ENCODE measurements around the gene C6orf89. TPM values are rescaled to one million over a fixed set of nuclear protein-coding genes. Genes with fewer than 3 reads are reported as not detected.
"Not testable (repeated sequence)": the region's sequence is repeated elsewhere in the genome, so short reads cannot be mapped to it uniquely, and the experiment has no call there.

Gene C6orf89
- total and polyA plus RNA-seq, 4 donors, result 22.9 to 59.5 (median 39.4) TPM

DNA sequence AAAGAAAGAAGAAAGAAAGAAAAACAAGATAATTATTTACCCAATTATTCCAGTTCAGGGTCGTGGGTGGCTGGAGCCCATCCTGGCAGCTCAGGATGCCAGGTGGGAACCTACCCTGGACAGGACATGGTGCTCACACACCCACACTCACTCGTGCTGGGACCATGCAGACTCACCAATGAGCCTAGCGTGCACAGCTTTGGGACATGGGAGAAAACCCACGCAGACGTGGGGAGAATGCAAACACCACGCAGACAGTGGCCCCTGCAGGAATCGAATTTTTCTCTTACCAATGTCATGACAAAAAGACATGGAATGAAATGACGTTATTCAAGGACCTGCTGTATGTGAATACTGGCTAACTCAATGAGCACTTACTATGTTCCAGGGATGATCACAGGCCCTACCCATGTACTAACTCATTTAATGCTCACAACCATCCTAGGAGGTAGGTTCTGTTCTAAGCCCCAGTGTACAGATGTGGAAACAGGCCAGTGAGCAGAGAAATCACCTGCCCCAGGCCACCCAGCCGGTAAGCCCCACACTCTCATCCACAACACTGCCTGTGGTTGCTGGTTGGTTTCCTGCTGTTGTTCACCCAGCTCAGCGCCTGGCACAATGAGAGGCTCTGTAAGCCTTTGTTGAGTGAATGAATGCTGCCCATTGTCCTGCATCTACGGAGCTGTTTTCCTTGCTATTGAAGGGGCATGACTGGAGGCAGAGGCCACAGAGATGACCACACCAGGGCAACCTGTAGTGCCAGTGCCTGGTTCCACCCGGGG lies 62.0 kb downstream of the C6orf89 start:
- Histone ChIP-seq H3K9ac (ENCODE audit: insufficient read depth in 1 of 2, low read length in 2 of 2) (no peak overlapping the region), H3K4me3 (no peak overlapping the region), H3K4me1 (ENCODE audit: control insufficient read depth in 5 of 5, insufficient read depth in 5 of 5, low read length in 5 of 5) (no peaks in the 10 kb centered on the region), H3K36me3 (ENCODE audit: control insufficient read depth in 4 of 4, insufficient read depth in 4 of 4, low read length in 4 of 4) (no peaks in the 10 kb centered on the region), H3K9me3 (ENCODE audit: control insufficient read depth in 4 of 4, insufficient read depth in 3 of 4, low read length in 3 of 4) (no peaks in the 10 kb centered on the region), H3K27me3 (ENCODE audit: control insufficient read depth in 3 of 3, insufficient read depth in 3 of 3, low read length in 2 of 3) (no peaks in the 10 kb centered on the region), H3K27ac (ENCODE audit: low read depth in 1 of 2, low read length in 1 of 2) (no peak overlapping the region)
- TF ChIP-seq, protein P1, sequence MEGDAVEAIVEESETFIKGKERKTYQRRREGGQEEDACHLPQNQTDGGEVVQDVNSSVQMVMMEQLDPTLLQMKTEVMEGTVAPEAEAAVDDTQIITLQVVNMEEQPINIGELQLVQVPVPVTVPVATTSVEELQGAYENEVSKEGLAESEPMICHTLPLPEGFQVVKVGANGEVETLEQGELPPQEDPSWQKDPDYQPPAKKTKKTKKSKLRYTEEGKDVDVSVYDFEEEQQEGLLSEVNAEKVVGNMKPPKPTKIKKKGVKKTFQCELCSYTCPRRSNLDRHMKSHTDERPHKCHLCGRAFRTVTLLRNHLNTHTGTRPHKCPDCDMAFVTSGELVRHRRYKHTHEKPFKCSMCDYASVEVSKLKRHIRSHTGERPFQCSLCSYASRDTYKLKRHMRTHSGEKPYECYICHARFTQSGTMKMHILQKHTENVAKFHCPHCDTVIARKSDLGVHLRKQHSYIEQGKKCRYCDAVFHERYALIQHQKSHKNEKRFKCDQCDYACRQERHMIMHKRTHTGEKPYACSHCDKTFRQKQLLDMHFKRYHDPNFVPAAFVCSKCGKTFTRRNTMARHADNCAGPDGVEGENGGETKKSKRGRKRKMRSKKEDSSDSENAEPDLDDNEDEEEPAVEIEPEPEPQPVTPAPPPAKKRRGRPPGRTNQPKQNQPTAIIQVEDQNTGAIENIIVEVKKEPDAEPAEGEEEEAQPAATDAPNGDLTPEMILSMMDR (IDR thresholded peaks at IDR 0.05; ENCODE audit: control extremely low read depth, extremely low read depth), result no peak
- WGBS, 2 donors, result 70 to 76% methylated on average over 12 of the region's 12 CpGs
- no peak for DNase-seq
- no peak for ATAC-seq (ENCODE audit: insufficient read depth, low FRiP score)

DNA sequence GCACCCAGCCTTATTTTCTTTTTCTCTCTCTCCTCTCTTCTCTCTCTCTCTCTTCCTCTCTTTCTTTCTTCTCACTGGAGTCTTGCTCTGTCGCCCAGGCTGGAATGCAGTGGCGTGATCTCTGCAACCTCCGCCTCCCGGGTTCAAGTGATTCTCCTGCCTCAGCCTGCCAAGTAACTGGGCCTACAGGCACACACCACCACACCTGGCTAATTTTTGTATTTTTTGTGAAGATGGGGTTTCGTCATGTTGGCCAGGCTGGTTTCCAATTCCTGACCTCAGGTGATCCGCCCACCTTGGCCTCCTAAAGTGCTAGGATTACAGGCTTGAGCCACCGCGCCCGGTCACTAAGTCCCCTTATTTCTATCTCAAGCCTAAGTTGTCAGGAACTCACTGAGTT lies 63.3 kb downstream of the C6orf89 start:
- H3K9me3 ChIP-seq (ENCODE audit: control insufficient read depth in 4 of 4, insufficient read depth in 3 of 4, low read length in 3 of 4); H3K27me3 ChIP-seq (ENCODE audit: control insufficient read depth in 3 of 3, insufficient read depth in 3 of 3, low read length in 2 of 3); H3K9ac ChIP-seq (ENCODE audit: insufficient read depth in 1 of 2, low read length in 2 of 2); H3K4me1 ChIP-seq (ENCODE audit: control insufficient read depth in 5 of 5, insufficient read depth in 5 of 5, low read length in 5 of 5); DNase-seq; H3K27ac ChIP-seq (ENCODE audit: low read depth in 1 of 2, low read length in 1 of 2); H3K36me3 ChIP-seq (ENCODE audit: control insufficient read depth in 4 of 4, insufficient read depth in 4 of 4, low read length in 4 of 4); H3K4me3 ChIP-seq; ATAC-seq (ENCODE audit: insufficient read depth, low FRiP score): not testable (repeated sequence)
- 87 to 94% methylated on average over 9 of the region's 9 CpGs for WGBS, 2 donors

DNA sequence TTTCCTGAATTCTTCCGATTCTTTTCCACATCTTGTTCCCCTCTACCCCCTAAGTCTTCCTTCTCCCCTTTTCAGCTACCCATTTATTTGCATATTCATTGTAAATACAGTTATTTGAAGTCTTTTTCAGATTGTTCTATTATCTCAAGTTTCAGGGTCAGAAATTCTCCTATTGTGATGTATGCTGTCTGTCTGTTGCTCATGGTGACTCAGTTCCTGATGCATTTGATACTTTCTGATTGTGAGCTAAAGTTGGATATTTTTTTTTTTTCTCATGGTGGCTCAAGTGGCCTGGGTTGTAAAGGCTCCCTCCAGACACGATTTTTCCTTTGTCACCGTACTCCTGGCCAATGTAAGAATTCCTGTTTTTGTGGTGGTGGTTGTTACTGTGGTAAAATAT lies 63.9 kb downstream of the C6orf89 start:
- no peak overlapping the region for H3K27ac ChIP-seq (ENCODE audit: low read depth in 1 of 2, low read length in 1 of 2)

DNA sequence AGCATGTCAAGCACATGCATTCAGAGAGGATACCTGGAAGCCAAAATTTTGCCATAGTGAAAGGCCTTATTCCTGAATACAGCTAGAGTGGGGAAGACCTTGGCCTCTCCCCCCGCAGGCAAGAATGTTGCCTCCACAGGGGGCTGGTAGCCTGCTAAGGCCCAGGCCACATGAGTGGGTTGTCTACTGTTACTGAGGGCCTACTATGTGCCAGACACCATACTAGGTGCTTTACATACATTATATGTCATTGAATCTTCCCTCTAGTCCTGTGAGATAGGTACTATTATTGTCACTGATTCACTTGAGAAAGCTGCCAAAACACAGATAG lies 68.1 kb downstream of the C6orf89 start:
- H3K9me3 ChIP-seq (ENCODE audit: control insufficient read depth in 4 of 4, insufficient read depth in 3 of 4, low read length in 3 of 4), result no peaks in the 10 kb centered on the region
- ATAC-seq (ENCODE audit: insufficient read depth, low FRiP score) (no peak), DNase-seq (no peak)
- no peaks in the 10 kb centered on the region for H3K36me3 ChIP-seq (ENCODE audit: control insufficient read depth in 4 of 4, insufficient read depth in 4 of 4, low read length in 4 of 4)
- no peak overlapping the region for H3K4me3 ChIP-seq
- no peaks in the 10 kb centered on the region for H3K27me3 ChIP-seq (ENCODE audit: control insufficient read depth in 3 of 3, insufficient read depth in 3 of 3, low read length in 2 of 3)
- H3K4me1 ChIP-seq (ENCODE audit: control insufficient read depth in 5 of 5, insufficient read depth in 5 of 5, low read length in 5 of 5), result peaks cover 0 to 3% (median 0%) of the 10 kb centered on the region in 5 donors
- TF ChIP-seq, protein P1 (IDR thresholded peaks at IDR 0.05; ENCODE audit: control extremely low read depth, extremely low read depth), result no peak
- no peak overlapping the region for H3K27ac ChIP-seq (ENCODE audit: low read depth in 1 of 2, low read length in 1 of 2)
- no peak overlapping the region for H3K9ac ChIP-seq (ENCODE audit: insufficient read depth in 1 of 2, low read length in 2 of 2)
- WGBS, 2 donors, result 82 to 92% methylated on average over 1 of the region's 1 CpG

More for the DNA sequence above, 63.9 kb downstream of the C6orf89 start:
- Histone ChIP-seq H3K9me3 (ENCODE audit: control insufficient read depth in 4 of 4, insufficient read depth in 3 of 4, low read length in 3 of 4) (no peaks in the 10 kb centered on the region), H3K4me3 (no peak overlapping the region), H3K27me3 (ENCODE audit: control insufficient read depth in 3 of 3, insufficient read depth in 3 of 3, low read length in 2 of 3) (no peaks in the 10 kb centered on the region), H3K9ac (ENCODE audit: insufficient read depth in 1 of 2, low read length in 2 of 2) (no peak overlapping the region), H3K4me1 (ENCODE audit: control insufficient read depth in 5 of 5, insufficient read depth in 5 of 5, low read length in 5 of 5) (no peaks in the 10 kb centered on the region), H3K36me3 (ENCODE audit: control insufficient read depth in 4 of 4, insufficient read depth in 4 of 4, low read length in 4 of 4) (no peaks in the 10 kb centered on the region)
- ATAC-seq (ENCODE audit: insufficient read depth, low FRiP score) (no peak), DNase-seq (no peak)
- 82 to 93% methylated on average over 3 of the region's 3 CpGs for WGBS, 2 donors
- TF ChIP-seq, protein P1 (IDR thresholded peaks at IDR 0.05; ENCODE audit: control extremely low read depth, extremely low read depth), result no peak
